Uterus (tissue), 2 donors: ENCODE measurements around the gene VWCE.

Experiments used
- POLR2A ChIP-seq, 2 donors: fragments of 450-650 bp; IDR thresholded peaks; one replicate each; pipeline ENCODE4 v1.6.1; 2016; ENCODE audit warnings: antibody characterized with exemption in 2 of 2, mild to moderate bottlenecking in 1 of 2, moderate library complexity in 1 of 2
- TF ChIP-seq, protein P1 (sequence below), 4 experiments: fragments of 200-600 bp in 2 of 4; fragments of 450-650 bp in 2 of 4; sonication (generic) in 2 of 4; IDR thresholded peaks; one replicate each; pipeline ENCODE4 v1.5.1; 2016 to 2019; ENCODE audit warnings: antibody characterized with exemption in 4 of 4, mild to moderate bottlenecking in 2 of 4, moderate library complexity in 1 of 4

- TF ChIP-seq, protein P1, sequence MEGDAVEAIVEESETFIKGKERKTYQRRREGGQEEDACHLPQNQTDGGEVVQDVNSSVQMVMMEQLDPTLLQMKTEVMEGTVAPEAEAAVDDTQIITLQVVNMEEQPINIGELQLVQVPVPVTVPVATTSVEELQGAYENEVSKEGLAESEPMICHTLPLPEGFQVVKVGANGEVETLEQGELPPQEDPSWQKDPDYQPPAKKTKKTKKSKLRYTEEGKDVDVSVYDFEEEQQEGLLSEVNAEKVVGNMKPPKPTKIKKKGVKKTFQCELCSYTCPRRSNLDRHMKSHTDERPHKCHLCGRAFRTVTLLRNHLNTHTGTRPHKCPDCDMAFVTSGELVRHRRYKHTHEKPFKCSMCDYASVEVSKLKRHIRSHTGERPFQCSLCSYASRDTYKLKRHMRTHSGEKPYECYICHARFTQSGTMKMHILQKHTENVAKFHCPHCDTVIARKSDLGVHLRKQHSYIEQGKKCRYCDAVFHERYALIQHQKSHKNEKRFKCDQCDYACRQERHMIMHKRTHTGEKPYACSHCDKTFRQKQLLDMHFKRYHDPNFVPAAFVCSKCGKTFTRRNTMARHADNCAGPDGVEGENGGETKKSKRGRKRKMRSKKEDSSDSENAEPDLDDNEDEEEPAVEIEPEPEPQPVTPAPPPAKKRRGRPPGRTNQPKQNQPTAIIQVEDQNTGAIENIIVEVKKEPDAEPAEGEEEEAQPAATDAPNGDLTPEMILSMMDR (IDR thresholded peaks at IDR 0.05): no peak
- no peak for TF ChIP-seq POLR2A (IDR thresholded peaks at IDR 0.05)
Measured at GRCh38 chr11:61297341-61297740, 2.2 kb upstream of the VWCE start.
